NB4 (cell line): ENCODE results near the gene MGA.

ENCODE experiments used
- CTCF ChIP-seq: IDR thresholded peaks from one replicate; pipeline ENCODE4 v1.5.1; 2012; ENCODE audit warnings: low read depth, low read length
- MYC ChIP-seq: IDR thresholded peaks from 2 replicates; pipeline ENCODE4 v1.6.1; 2011; ENCODE audit warnings: low read depth, low read length
- POLR2A ChIP-seq: IDR thresholded peaks from 2 replicates; pipeline ENCODE4 v1.6.1; 2011; ENCODE audit warnings: mild to moderate bottlenecking; ENCODE audit not compliant: insufficient read length; ENCODE audit errors: extremely low read depth
- TF ChIP-seq, protein P1 (sequence below): IDR thresholded peaks from 2 replicates; pipeline ENCODE4 v1.6.1; 2011; ENCODE audit warnings: low read depth, low read length

GRCh38 chr15:41633609-41634008 is 26.6 kb upstream of the MGA start:
- TF ChIP-seq CTCF, result no peak
- TF ChIP-seq, protein P1, sequence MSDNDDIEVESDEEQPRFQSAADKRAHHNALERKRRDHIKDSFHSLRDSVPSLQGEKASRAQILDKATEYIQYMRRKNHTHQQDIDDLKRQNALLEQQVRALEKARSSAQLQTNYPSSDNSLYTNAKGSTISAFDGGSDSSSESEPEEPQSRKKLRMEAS, result no peak
- no peak for TF ChIP-seq POLR2A
- no peak for TF ChIP-seq MYC
